HG03469 (cell line): ENCODE measurements around the gene SERPINB5.

Experiments
- ATAC-seq: cut with Tn5 transposase; IDR thresholded peaks from one replicate; pipeline ENCODE4 v1.9.1; 2021; ENCODE audit warnings: mild to moderate bottlenecking, moderate library complexity, moderate number of reproducible peaks; ENCODE audit not compliant: unreplicated experiment

SERPINB5 gene

DNA sequence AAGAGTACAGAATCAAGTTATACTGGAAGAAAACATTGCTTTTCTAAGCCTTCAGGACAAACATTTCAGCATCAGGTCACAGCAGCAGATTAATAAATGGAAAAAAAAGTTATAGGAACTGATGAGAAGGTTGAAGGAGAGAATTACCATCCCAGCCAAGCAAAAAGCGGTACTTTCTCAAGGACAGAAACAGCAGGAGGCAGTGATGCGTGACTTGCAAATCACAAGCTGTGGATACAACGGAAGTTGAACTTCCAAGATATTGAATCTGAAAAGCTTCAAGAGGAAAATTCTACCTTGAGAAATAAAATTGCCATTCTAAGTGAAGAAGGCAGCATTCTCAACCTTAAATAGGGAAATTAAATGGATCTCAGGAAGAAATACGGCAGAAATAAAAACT, 46.9 kb downstream of the SERPINB5 start:
- ATAC-seq: no peak

DNA sequence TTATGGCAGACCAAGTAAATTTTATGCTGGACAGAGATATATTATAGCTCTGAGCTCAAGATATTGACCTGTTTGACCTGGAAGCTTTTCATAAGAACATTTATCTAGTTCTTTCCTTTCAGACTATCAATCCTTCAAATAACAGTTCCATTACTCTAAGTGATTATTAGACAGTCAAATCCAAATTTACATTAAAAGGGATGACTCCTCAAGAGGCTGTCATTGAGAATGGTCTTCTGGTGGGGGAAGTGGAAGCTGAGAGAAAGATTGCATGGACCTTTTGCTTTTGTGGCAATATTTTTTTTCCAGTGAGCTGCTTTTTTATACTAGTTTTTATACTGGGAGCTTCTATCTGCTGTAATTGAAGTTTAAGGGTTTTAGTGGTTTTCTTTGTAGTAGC, 50.5 kb downstream of the SERPINB5 start:
- ATAC-seq: no peak

DNA sequence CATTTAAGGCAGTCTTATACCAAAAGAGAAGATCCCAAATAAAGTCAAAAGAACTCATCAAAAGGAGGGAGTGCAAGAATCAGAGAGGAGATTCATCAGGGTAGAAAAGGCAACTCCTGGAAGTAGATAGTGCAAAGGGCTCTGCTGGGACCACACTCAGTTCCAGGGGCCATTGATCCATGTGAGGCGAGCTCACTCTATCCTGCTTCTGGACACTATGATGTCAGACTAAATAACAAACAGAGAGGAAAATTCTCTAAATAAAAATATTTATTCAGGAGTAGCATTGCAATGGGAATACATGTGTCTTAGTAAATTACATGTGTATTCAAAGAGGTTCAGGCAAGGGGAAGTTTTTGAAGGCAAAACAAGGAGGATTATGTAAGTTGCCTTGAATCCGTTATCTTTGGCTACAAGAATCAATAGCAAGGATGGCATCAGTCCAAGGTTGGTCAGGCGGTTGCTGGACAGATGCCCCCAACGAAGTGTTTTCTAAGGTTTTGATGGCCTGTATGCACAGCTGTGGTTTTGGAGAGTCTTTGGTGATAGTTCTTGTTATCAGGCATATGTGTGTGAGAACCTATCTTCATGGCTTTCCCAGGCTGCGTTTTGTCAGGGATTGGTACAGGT, 52.2 kb downstream of the SERPINB5 start:
- no peak for ATAC-seq

DNA sequence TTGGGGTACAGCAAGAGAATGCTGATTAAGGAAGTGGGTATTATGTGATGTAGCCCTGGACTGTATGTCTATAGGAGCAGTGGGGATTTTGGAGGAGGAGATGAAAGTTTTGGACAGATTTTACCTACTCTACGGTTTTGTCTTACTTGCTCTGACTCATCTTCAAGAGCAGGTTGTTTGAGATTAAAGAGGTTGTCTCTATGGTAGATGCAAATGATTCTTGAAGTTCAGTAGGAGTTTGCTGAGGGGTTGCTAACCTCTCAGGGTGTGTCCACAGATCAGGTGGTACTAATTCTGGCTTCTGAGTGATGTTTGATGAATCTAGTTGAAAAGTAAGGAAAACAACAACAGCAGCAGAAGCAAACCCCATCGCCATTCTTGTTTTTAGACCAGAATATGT, 55.7 kb downstream of the SERPINB5 start:
- ATAC-seq: no peak

DNA sequence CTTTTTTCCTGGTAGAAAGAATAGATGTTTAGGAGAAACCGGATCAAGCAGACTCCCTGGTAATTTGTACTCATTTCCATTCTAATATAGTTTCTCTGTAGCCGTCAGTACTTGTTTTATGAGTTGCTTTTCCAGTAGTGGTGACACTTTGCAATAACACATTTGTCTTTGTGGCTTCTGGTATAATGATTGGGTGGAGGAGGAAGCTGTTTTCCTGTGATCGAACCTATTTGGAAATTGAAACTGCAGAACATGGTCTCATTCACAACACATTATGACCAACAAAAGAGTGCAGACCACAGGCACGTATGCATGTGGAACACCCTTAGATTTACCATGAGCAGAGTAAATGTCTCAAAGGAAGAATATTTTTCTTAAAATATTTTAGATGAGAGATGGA, 57.9 kb downstream of the SERPINB5 start:
- peak; percentile 81 for ATAC-seq

DNA sequence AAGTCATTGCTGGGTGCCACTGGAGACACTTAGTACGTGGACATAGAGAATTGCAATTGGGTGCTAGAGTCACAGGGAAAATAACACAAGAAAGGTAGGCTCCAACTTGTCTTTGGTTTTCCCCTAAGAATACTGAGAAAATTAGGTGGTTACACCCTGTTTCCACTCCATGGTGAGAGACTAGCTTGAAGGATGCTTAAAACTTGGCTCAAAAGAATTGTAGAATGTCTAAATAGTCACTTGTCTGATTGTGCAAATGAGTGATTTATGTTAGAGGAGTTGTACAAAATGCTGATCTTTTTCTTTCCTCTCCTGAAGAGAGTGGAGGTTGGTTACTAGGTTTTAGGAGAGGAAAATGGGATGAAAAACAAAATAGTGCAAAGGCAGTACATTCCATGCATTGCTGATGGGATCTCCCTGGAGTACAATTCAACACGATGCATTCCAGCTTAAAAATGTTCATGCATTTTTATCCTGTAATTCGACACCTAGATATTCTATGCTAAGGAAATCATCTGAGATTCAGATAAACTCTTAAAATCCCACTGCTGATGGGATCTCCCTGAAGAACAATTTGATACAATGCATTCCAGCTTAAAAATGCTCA, 63.2 kb downstream of the SERPINB5 start:
- ATAC-seq: no peak

DNA sequence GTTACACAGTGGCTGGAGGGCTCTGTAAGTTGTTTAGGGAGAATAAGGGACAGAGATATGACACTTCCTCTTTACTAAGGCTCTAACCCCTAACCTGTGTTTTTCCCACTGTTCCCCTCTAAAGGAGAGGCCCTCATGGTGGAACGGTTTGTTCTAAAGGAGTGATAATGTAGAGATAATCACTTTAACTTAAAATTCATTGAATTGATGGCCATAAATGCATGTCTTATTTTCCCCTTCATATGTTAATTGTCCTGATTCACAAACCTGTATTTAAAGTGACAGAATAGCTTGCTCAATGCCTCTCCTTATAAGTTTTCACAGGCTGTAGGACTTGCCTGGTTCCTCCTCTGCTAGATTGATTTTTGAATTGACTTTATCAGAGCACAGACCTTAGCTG, 65.3 kb downstream of the SERPINB5 start, which contains the start of gene SERPINB12:
Gene SERPINB12 (plus strand): TSS at position 301 of the 400 bp plus-strand sequence. CDS start 13,791 bp downstream, outside the sequence.
- no peak for ATAC-seq

DNA sequence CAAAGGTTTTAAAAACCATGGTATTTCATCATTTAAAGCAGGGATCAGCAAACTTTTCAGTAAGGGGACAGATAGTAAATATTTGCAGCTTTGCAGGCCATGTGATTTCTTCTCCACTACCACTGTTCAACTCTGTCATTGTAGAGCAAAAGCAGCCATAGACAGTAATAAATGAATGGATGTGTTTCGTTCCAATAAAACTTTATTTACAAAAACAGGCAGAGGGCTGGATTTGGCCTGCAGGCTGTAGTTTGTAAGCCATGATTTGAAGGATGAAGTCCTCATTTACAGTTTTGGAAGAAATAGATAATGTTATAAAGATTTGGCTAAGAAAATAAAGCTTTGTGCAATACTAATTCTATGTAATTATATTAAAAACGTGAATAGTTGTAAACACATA, 67.3 kb downstream of the SERPINB5 start:
- no peak for ATAC-seq

DNA sequence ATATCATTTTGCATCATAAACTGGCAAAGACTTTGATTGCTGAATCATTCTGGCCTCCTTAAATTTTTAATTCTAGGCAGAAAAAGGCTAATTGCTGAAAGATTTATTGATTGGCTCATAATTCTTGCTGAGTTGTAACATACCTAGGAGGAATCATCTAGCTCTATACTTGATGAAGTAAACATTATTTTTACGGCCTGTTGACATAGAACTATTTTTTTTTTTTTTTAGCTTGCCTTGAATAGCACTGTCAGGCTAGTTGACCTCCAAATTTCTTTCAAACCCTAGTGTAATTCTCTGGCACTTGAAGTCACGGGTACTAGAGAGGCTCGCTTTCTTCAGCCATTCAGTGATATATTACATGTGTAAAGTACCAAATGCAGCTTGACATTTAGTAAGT, 68.2 kb downstream of the SERPINB5 start:
- no peak for ATAC-seq

DNA sequence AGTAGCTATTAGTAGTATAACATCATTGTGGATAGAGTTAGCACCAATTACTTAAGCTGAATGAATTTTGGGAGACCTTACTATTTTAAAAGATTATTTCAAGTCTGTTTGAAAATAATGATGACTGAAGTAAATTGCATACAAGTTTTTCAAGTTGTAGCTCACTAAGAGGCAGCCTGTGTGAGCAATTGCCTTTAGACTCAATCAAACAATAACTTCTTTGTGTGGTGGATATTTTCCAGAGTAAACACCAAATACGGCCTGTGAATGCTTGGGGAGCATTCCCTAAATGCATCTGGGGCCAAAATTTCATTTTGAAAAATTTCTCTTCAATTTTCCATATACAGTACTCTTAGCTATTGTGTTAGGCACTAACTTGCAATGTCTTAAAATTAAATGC, 73.3 kb downstream of the SERPINB5 start:
- no peak for ATAC-seq

DNA sequence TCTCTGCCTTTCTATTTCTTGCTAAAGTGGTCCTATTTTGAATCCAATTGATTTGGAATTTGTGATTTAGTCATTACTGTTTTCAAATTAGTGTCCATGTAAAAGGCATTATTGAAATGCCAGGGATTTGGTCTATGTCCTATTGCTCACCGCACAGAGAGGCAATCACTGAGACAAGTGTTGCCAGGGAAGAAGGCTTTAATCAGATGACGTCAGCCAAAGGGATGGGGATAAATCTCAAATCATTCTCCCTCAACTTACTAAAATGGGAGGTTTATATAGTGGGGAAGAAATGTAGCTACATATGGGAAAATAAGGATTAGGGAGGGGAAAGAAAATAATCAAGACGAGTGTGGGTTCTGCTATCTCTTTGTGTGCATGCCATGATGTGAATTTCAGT, 75.0 kb downstream of the SERPINB5 start:
- ATAC-seq: no peak

DNA sequence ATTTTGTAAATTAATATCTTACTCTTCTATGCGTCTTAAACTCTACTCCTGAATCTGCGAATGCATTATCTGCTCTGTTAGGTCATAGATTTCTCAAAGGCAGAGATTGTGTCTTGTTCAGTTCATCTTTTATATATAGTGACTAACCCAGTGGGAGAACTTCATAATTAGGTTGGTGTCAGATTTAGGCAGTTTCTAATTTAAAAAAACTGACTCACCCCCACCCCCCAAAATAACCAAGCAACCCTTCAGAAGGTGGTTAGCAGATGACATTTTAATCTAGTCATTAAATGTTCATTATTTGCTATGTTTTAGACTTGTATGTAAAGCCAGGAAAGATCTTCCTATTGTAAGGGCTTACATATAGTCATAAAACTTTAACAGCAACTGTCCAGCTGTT, 75.8 kb downstream of the SERPINB5 start:
- no peak for ATAC-seq

DNA sequence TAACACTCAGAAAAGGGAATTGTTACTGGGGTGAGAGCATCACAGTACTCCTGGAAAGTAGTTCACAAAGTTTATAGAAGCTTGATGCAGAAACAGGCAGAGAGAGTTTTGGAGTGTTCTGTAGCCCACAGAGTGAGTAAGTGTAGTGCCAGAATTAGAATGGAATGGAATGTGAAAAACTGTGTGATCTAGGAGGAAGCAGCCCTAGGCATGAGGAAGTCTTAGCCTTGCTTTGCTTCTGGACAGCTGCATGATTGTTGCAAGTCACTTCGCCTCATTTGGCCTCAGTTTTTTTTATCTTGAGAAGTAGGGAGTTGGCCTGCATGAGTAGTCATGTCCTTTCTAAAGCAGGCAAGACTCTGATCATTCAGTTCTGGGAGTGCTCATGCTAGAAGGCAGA, 76.3 kb downstream of the SERPINB5 start:
- no peak for ATAC-seq
